GM12878 (cell line): ENCODE data around the gene MICAL3. TPM values are rescaled to one million over a fixed set of nuclear protein-coding genes. Genes with fewer than 3 reads are reported as not detected.

Experiments used
- ATAC-seq: fragments of 200-7000 bp; cut with Tn5 transposase; 3 replicates; pipeline ENCODE4 v1.9.1; 2020; ENCODE audit warnings: mild to moderate bottlenecking, moderate library complexity
- BruUV-seq: library from RNA; stranded (reverse); fragments of 400-500 nt; replicated peaks from 2 replicates; lab custom pipeline; 2021; lab: Mats Ljungman, UMichigan
- CTCF ChIA-PET: fragments of 300-600 bp; sonication (Branson Sonifier 250); formaldehyde crosslinking; extraction: SDS; loops from one replicate; lab custom pipeline; 2021; ENCODE audit warnings: inconsistent platforms; lab: Yijun Ruan, JAX
- POLR2A ChIA-PET: fragments of 350-600 bp; formaldehyde crosslinking; extraction: SDS; loops from one replicate; lab custom pipeline; 2021; ENCODE audit warnings: inconsistent platforms; lab: Charles Lee
- RAD21 ChIA-PET: fragments of 300-600 bp; sonication (Branson Sonifier 250); formaldehyde crosslinking; loops from one replicate; lab custom pipeline; 2023; ENCODE audit warnings: antibody characterized with exemption; ENCODE audit not compliant: unreplicated experiment; lab: Charles Lee
- SMC1A ChIA-PET: fragments of 300-600 bp; sonication (Branson Sonifier 250); formaldehyde crosslinking; loops from one replicate; lab custom pipeline; 2023; ENCODE audit not compliant: unreplicated experiment, uncharacterized antibody; lab: Charles Lee
- DNase-seq: peaks from one replicate; pipeline ENCODE4 v3.0.0-alpha.2; 2011; ENCODE audit warnings: low read depth, low spot score
- FAIRE-seq: peaks from 3 replicates; lab custom pipeline; 2011; peaks lifted over from hg19 to GRCh38; lab: Jason Lieb, UNC
- H2AFZ ChIP-seq: 2 replicates; pipeline ENCODE4 v1.6.0; 2011; ENCODE audit warnings: low read depth, low read length, control low read depth; ENCODE audit not compliant: control insufficient read depth
- H3K27ac ChIP-seq: 2 replicates; pipeline ENCODE4 v1.5.1; 2011; ENCODE audit warnings: control low read depth; ENCODE audit not compliant: control insufficient read depth, insufficient read depth
- H3K27me3 ChIP-seq, 2 experiments: replicated peaks in 1 of 2; 2 replicates each; pipeline versions ENCODE4 v1.6.0 to v1.6.1; 2011; ENCODE audit warnings: low read length in 1 of 2; ENCODE audit not compliant: control insufficient read depth in 2 of 2, insufficient read depth in 2 of 2
- H3K36me3 ChIP-seq, 2 experiments: 2 replicates each; pipeline ENCODE4 v1.5.1; 2011; ENCODE audit warnings: low read length in 1 of 2; ENCODE audit not compliant: control insufficient read depth in 2 of 2, insufficient read depth in 2 of 2
- H3K4me1 ChIP-seq: 2 replicates; pipeline ENCODE4 v1.6.1; 2011; ENCODE audit warnings: mild to moderate bottlenecking, low read length, moderate library complexity, mixed read lengths; ENCODE audit not compliant: control insufficient read depth, insufficient read depth
- H3K4me2 ChIP-seq: 2 replicates; pipeline ENCODE4 v1.6.0; 2011; ENCODE audit warnings: control low read depth; ENCODE audit not compliant: control insufficient read depth, insufficient read depth
- H3K4me3 ChIP-seq: fragments of 200-600 bp; sonication (generic); 2 replicates; pipeline ENCODE4 v1.5.1; 2016
- H3K79me2 ChIP-seq: 2 replicates; pipeline ENCODE4 v1.6.0; 2011; ENCODE audit warnings: low read length; ENCODE audit not compliant: control insufficient read depth, insufficient read depth
- H3K9ac ChIP-seq: 2 replicates; pipeline ENCODE4 v1.8.0; 2011; ENCODE audit warnings: low read length, control low read depth, mixed read lengths; ENCODE audit not compliant: control insufficient read depth, insufficient read depth
- H3K9me3 ChIP-seq: replicated peaks from 3 replicates; pipeline ENCODE4 v1.5.1; 2011; ENCODE audit warnings: mild to moderate bottlenecking, low read length; ENCODE audit not compliant: control insufficient read depth, insufficient read depth
- H4K20me1 ChIP-seq: 2 replicates; pipeline ENCODE4 v1.6.0; 2011; ENCODE audit not compliant: control insufficient read depth, insufficient read depth
- DPF2 ChIP-seq: fragments of 450-650 bp; IDR thresholded peaks from 2 replicates; pipeline ENCODE4 v1.6.1; 2017; ENCODE audit warnings: mild to moderate bottlenecking
- GATAD2B ChIP-seq: fragments of 450-650 bp; conservative IDR thresholded peaks from 2 replicates; pipeline ENCODE4 v1.6.1; 2017; ENCODE audit warnings: low read depth, mild to moderate bottlenecking, moderate library complexity
- HDGF ChIP-seq: fragments of 450-650 bp; IDR thresholded peaks from 2 replicates; pipeline ENCODE4 v1.6.1; 2016; ENCODE audit warnings: antibody characterized with exemption
- RUNX3 ChIP-seq: IDR thresholded peaks from 2 replicates; pipeline ENCODE4 v1.6.1; 2012; ENCODE audit warnings: low read length, inconsistent platforms
- SPI1 ChIP-seq: IDR thresholded peaks from 2 replicates; pipeline ENCODE4 v1.6.1; 2011; ENCODE audit warnings: low read depth, mild to moderate bottlenecking, low read length, moderate library complexity, borderline replicate concordance; ENCODE audit not compliant: insufficient read depth
- TAF1 ChIP-seq: IDR thresholded peaks from 2 replicates; pipeline ENCODE4 v1.6.1; 2011; ENCODE audit warnings: mild to moderate bottlenecking, low read depth, low read length, borderline replicate concordance
- TARDBP ChIP-seq: IDR thresholded peaks from 2 replicates; pipeline ENCODE4 v1.6.1; 2016; ENCODE audit warnings: borderline replicate concordance
- TCF7 ChIP-seq: IDR thresholded peaks from 2 replicates; pipeline ENCODE4 v1.6.1; 2014; ENCODE audit warnings: antibody characterized with exemption, borderline replicate concordance
- ZBED1 ChIP-seq: IDR thresholded peaks from 2 replicates; pipeline ENCODE4 v1.6.1; 2016; ENCODE audit warnings: borderline replicate concordance
- WGBS: methylation state at CpG from one replicate; pipeline ENCODE4 v1.1.6; 2016; ENCODE audit warnings: low lambda C conversion rate; ENCODE audit not compliant: insufficient replicate concordance, insufficient coverage; ENCODE audit errors: missing lambda C conversion rate; 5-methylcytosine and 5-hydroxymethylcytosine counted together
- in situ Hi-C: fragments of 300-500 bp; cut with MboI; formaldehyde crosslinking; loops from 9 replicates; pipeline ENCODE4 v1.14.3; 2018; ENCODE audit warnings: mixed read lengths
- intact Hi-C: fragments of 100-400 bp; cut with micrococcal nuclease; formaldehyde crosslinking; loops from one replicate; pipeline ENCODE4 v1.14.2; 2022; ENCODE audit not compliant: unreplicated experiment
- polyA plus RNA-seq, 11 experiments: library from polyadenylated mRNA; depleted of rRNA in 4 of 11; unstranded in 6 of 11; stranded (reverse) in 5 of 11; fragments of >200 nt; fragmentation: Nextera tagmentation in 4 of 11; fragmentation: Illumina TruSeq in 1 of 11; extraction: Ambion mirVana in 4 of 11; extraction: Trizol in 1 of 11; gene quantifications; 1 replicate in 1 of 11; 2 replicates in 10 of 11; pipeline versions ENCODE4 v1.2.1 to v1.2.3, GENCODE V29; 2011 to 2016; ENCODE audit warnings: inconsistent platforms in 2 of 11, missing spikeins in 2 of 11, low read depth in 1 of 11
- total RNA-seq, 4 experiments: library from RNA; depleted of rRNA in 3 of 4; stranded (reverse); fragments of >200 nt in 3 of 4; fragmentation: Illumina TruSeq in 1 of 4; extraction: Trizol in 1 of 4; gene quantifications; 2 replicates each; pipeline versions ENCODE4 v1.2.1 to v1.2.3, GENCODE V29; 2013 to 2021
- TF ChIP-seq, protein P1 (sequence below): IDR thresholded peaks from 2 replicates; pipeline ENCODE4 v1.6.1; 2012; ENCODE audit warnings: improper control_type of control experiment, low read depth, low read length; ENCODE audit not compliant: insufficient replicate concordance
- TF ChIP-seq, protein P2 (sequence below): fragments of 150-350 bp; IDR thresholded peaks from 2 replicates; pipeline ENCODE4 v1.6.1; 2014; ENCODE audit warnings: mild to moderate bottlenecking, low read depth, low read length
- TF ChIP-seq, protein P3 (sequence below): IDR thresholded peaks from 2 replicates; pipeline ENCODE4 v1.6.1; 2011; ENCODE audit warnings: borderline replicate concordance, low read depth, mild to moderate bottlenecking, moderate library complexity, mixed read lengths, low read length; ENCODE audit not compliant: insufficient read depth; ENCODE audit errors: extremely low read length

MICAL3 gene
- total and polyA plus RNA-seq, 10 of the 15 experiments (the other 5 are each of a cell fraction or from before 2014, with no cell fraction given), result 2.6 to 92.2 (median 24.0) TPM

DNA sequence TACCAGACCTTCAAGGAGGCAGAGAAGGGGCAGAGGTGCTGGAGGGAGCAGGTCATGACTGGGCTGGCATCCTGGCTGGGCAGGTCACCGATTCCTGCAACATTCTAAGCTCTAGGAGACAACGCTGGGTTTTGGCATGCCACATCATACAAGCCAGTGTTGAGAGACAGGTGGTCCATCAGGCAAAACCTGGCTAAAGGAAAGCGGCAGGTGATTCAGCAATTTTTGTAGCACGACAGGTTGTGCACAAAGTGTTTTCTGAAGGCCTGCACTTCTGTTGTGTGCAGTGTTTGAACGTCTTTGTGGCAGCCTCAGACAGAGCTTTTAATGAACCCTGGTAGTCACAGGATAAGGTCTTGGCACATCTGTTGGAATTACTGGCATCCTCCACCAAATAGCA is 180.2 kb downstream of the MICAL3 start (continued):
- no peak for TF ChIP-seq TARDBP

DNA sequence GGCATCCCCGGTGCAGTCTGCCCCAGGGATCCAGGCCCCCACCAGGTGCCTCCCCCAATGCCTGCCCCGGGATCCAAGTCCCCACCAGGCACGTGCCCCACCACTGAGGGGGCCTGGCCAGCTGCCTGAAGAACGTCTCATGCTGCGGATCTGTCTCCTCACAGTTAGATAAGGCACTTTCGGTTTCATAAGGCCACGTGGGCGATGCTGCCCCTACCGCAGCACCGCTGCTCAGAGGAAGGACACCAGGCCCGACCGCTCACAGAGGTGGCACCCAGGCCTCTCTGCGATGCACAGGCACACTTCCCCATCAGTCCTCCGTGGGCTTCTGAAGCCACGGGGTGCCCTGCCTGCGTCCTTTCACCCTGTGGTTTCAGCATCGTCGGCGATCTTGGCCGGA is 182.0 kb downstream of the MICAL3 start:
- Histone ChIP-seq H3K27ac (no peak overlapping the region), H4K20me1 (peaks cover 3% of the 10 kb centered on the region; the same call in 1 of the 2 replicates), H3K79me2 (no peaks in the 10 kb centered on the region), H3K9me3 (no peaks in the 10 kb centered on the region), H3K4me3 (no peak overlapping the region), H3K27me3 (no peaks in the 10 kb centered on the region), H3K4me2 (no peak overlapping the region), H3K4me1 (no peaks in the 10 kb centered on the region), H3K9ac (no peak overlapping the region), H3K36me3 (peaks cover 8 to 16% of the 10 kb centered on the region in 2 experiments; a peak in 3 of 4 replicates), H2AFZ (no peak overlapping the region)
- CTCF ChIA-PET, result no interaction called here
- SMC1A ChIA-PET, result no interaction called here
- FAIRE-seq (no peak), ATAC-seq (peak; percentile 96), DNase-seq (no peak)
- RAD21 ChIA-PET, result no interaction called here
- WGBS, result 75% methylated on average over 20 of the region's 20 CpGs
- no TSS peak for BruUV-seq
- in situ Hi-C loops, result no loop called here
- intact Hi-C loops, result no loop called here
- POLR2A ChIA-PET, result interaction anchor here (0.6 kb wide), 1 partner anchor 12 kb away, joined by 5 read pairs; no protein-coding TSS in a partner anchor
- TF ChIP-seq DPF2 (0 out of 2 replicates have a peak, but pooled peaks have one; percentile 32), ZBED1 (no peak), HDGF (no peak), TAF1 (no peak), SPI1 (no peak), GATAD2B (no peak), TCF7 (no peak), RUNX3 (no peak)
- TF ChIP-seq, protein P1, sequence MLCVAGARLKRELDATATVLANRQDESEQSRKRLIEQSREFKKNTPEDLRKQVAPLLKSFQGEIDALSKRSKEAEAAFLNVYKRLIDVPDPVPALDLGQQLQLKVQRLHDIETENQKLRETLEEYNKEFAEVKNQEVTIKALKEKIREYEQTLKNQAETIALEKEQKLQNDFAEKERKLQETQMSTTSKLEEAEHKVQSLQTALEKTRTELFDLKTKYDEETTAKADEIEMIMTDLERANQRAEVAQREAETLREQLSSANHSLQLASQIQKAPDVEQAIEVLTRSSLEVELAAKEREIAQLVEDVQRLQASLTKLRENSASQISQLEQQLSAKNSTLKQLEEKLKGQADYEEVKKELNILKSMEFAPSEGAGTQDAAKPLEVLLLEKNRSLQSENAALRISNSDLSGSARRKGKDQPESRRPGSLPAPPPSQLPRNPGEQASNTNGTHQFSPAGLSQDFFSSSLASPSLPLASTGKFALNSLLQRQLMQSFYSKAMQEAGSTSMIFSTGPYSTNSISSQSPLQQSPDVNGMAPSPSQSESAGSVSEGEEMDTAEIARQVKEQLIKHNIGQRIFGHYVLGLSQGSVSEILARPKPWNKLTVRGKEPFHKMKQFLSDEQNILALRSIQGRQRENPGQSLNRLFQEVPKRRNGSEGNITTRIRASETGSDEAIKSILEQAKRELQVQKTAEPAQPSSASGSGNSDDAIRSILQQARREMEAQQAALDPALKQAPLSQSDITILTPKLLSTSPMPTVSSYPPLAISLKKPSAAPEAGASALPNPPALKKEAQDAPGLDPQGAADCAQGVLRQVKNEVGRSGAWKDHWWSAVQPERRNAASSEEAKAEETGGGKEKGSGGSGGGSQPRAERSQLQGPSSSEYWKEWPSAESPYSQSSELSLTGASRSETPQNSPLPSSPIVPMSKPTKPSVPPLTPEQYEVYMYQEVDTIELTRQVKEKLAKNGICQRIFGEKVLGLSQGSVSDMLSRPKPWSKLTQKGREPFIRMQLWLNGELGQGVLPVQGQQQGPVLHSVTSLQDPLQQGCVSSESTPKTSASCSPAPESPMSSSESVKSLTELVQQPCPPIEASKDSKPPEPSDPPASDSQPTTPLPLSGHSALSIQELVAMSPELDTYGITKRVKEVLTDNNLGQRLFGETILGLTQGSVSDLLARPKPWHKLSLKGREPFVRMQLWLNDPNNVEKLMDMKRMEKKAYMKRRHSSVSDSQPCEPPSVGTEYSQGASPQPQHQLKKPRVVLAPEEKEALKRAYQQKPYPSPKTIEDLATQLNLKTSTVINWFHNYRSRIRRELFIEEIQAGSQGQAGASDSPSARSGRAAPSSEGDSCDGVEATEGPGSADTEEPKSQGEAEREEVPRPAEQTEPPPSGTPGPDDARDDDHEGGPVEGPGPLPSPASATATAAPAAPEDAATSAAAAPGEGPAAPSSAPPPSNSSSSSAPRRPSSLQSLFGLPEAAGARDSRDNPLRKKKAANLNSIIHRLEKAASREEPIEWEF, result no peak
- TF ChIP-seq, protein P2, sequence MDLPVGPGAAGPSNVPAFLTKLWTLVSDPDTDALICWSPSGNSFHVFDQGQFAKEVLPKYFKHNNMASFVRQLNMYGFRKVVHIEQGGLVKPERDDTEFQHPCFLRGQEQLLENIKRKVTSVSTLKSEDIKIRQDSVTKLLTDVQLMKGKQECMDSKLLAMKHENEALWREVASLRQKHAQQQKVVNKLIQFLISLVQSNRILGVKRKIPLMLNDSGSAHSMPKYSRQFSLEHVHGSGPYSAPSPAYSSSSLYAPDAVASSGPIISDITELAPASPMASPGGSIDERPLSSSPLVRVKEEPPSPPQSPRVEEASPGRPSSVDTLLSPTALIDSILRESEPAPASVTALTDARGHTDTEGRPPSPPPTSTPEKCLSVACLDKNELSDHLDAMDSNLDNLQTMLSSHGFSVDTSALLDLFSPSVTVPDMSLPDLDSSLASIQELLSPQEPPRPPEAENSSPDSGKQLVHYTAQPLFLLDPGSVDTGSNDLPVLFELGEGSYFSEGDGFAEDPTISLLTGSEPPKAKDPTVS, result no peak
- TF ChIP-seq, protein P3, sequence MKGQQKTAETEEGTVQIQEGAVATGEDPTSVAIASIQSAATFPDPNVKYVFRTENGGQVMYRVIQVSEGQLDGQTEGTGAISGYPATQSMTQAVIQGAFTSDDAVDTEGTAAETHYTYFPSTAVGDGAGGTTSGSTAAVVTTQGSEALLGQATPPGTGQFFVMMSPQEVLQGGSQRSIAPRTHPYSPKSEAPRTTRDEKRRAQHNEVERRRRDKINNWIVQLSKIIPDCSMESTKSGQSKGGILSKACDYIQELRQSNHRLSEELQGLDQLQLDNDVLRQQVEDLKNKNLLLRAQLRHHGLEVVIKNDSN, result peak; percentile 18
